IMR-90 (cell line): ENCODE measurements around the gene SSH2. TPM values are rescaled to one million over a fixed set of nuclear protein-coding genes. Genes with fewer than 3 reads are reported as not detected.
A peak's percentile ranks its signal among the peaks of the same experiment; 100 is the strongest.

Experiments used
- ATAC-seq: fragments of 200-7000 bp; cut with Tn5 transposase; 2 replicates; pipeline ENCODE4 v1.9.1; 2020; ENCODE audit warnings: low read depth, mild to moderate bottlenecking, moderate library complexity
- BruUV-seq: library from RNA; stranded (reverse); fragments of 400-500 nt; replicated peaks from 2 replicates; lab custom pipeline; 2021; lab: Mats Ljungman, UMichigan
- CTCF ChIA-PET: fragments of 300-600 bp; formaldehyde crosslinking; extraction: SDS; loops from one replicate; lab custom pipeline; 2021; ENCODE audit warnings: antibody characterized with exemption; lab: Yijun Ruan, JAX
- POLR2A ChIA-PET: fragments of 300-600 bp; sonication (Branson Sonifier 250); formaldehyde crosslinking; loops from one replicate; lab custom pipeline; 2022; ENCODE audit warnings: antibody characterized with exemption; ENCODE audit not compliant: unreplicated experiment; lab: Charles Lee
- DNase-seq: peaks from one replicate; pipeline ENCODE4 v3.0.0; 2013
- H2AFZ ChIP-seq: replicated peaks from 2 replicates; pipeline ENCODE3; 2013; ENCODE audit warnings: low read length, mild to moderate bottlenecking; ENCODE audit not compliant: poor library complexity
- H2AK5ac ChIP-seq: 2 replicates; pipeline ENCODE4 v1.6.1; 2013; ENCODE audit warnings: low read depth, low read length, inconsistent platforms
- H2AK9ac ChIP-seq: replicated peaks from 2 replicates; pipeline ENCODE3; 2013; ENCODE audit warnings: mild to moderate bottlenecking, low read depth, low read length, moderate library complexity; ENCODE audit not compliant: poor library complexity
- H2BK120ac ChIP-seq: 2 replicates; pipeline ENCODE4 v1.6.1; 2013; ENCODE audit warnings: low read depth, low read length, inconsistent platforms
- H2BK15ac ChIP-seq: 3 replicates; pipeline ENCODE4 v1.6.1; 2013; ENCODE audit warnings: low read depth, low read length, inconsistent platforms
- H2BK20ac ChIP-seq: 2 replicates; pipeline ENCODE4 v1.6.1; 2013; ENCODE audit warnings: low read depth, mild to moderate bottlenecking, inconsistent platforms, low read length, moderate library complexity
- H2BK5ac ChIP-seq: 2 replicates; pipeline ENCODE4 v1.6.1; 2013; ENCODE audit warnings: mild to moderate bottlenecking, low read depth, low read length, inconsistent platforms; ENCODE audit not compliant: poor library complexity, severe bottlenecking
- H3K14ac ChIP-seq: replicated peaks from 2 replicates; pipeline ENCODE4 v1.6.1; 2013; ENCODE audit warnings: low read depth, low read length, inconsistent platforms
- H3K18ac ChIP-seq: 2 replicates; pipeline ENCODE4 v1.6.1; 2013; ENCODE audit warnings: low read depth, low read length, control low read depth
- H3K23ac ChIP-seq: 2 replicates; pipeline ENCODE4 v1.6.1; 2013; ENCODE audit warnings: low read depth, low read length, inconsistent platforms
- H3K27ac ChIP-seq: 2 replicates; pipeline ENCODE4 v1.5.1; 2013; ENCODE audit warnings: mild to moderate bottlenecking, control low read depth, low read length; ENCODE audit not compliant: insufficient read depth
- H3K27me3 ChIP-seq: 2 replicates; pipeline ENCODE4 v1.6.1; 2013; ENCODE audit warnings: low read length; ENCODE audit not compliant: control insufficient read depth, insufficient read depth
- H3K36me3 ChIP-seq: 2 replicates; pipeline ENCODE4 v1.6.1; 2013; ENCODE audit warnings: low read length, mixed read lengths; ENCODE audit not compliant: control insufficient read depth, insufficient read depth
- H3K4ac ChIP-seq: 2 replicates; pipeline ENCODE4 v1.6.1; 2013; ENCODE audit warnings: low read depth, low read length, inconsistent platforms
- H3K4me1 ChIP-seq: 2 replicates; pipeline ENCODE4 v1.6.1; 2013; ENCODE audit warnings: low read length, mixed read lengths; ENCODE audit not compliant: control insufficient read depth, insufficient read depth
- H3K4me2 ChIP-seq: 2 replicates; pipeline ENCODE4 v1.6.1; 2013; ENCODE audit warnings: low read depth, mild to moderate bottlenecking, control low read depth, low read length, moderate library complexity
- H3K4me3 ChIP-seq: 2 replicates; pipeline ENCODE4 v1.5.1; 2013; ENCODE audit warnings: low read depth, mild to moderate bottlenecking, control low read depth, low read length, moderate library complexity; ENCODE audit not compliant: insufficient read depth
- H3K56ac ChIP-seq: 2 replicates; pipeline ENCODE4 v1.6.1; 2013; ENCODE audit warnings: low read length, inconsistent platforms; ENCODE audit not compliant: insufficient read depth; ENCODE audit errors: extremely low read depth
- H3K79me1 ChIP-seq, 2 experiments: 2 replicates each; pipeline ENCODE4 v1.6.1; 2013; ENCODE audit warnings: low read length in 2 of 2, inconsistent platforms in 1 of 2, low read depth in 1 of 2
- H3K9ac ChIP-seq: 2 replicates; pipeline ENCODE4 v1.6.1; 2013; ENCODE audit warnings: low read depth, low read length, control low read depth
- H3K9me1 ChIP-seq: 2 replicates; pipeline ENCODE4 v1.6.1; 2013; ENCODE audit warnings: low read length, inconsistent platforms; ENCODE audit not compliant: insufficient read depth
- H3K9me3 ChIP-seq: 2 replicates; pipeline ENCODE4 v1.6.1; 2013; ENCODE audit warnings: low read length; ENCODE audit not compliant: control insufficient read depth, insufficient read depth
- H4K20me1 ChIP-seq: 2 replicates; pipeline ENCODE4 v1.6.1; 2013; ENCODE audit warnings: low read length, inconsistent platforms; ENCODE audit not compliant: insufficient read depth
- H4K5ac ChIP-seq: 2 replicates; pipeline ENCODE4 v1.6.1; 2013; ENCODE audit warnings: mild to moderate bottlenecking, low read depth, low read length, control low read depth
- H4K8ac ChIP-seq, 2 experiments: 2 replicates each; pipeline ENCODE4 v1.6.1; 2013; ENCODE audit warnings: low read depth in 2 of 2, low read length in 2 of 2, control low read depth in 1 of 2, inconsistent platforms in 1 of 2
- H4K91ac ChIP-seq: 2 replicates; pipeline ENCODE4 v1.6.1; 2013; ENCODE audit warnings: low read depth, low read length, inconsistent platforms; ENCODE audit not compliant: insufficient read depth
- BHLHE40 ChIP-seq: fragments of 150-350 bp; IDR thresholded peaks from 2 replicates; pipeline ENCODE4 v1.6.1; 2016; ENCODE audit warnings: mild to moderate bottlenecking, low read depth, low read length
- CEBPB ChIP-seq: IDR thresholded peaks from 2 replicates; pipeline ENCODE4 v1.6.1; 2012; ENCODE audit warnings: low read depth, low read length, improper control_type of control experiment
- CTCF ChIP-seq: conservative IDR thresholded peaks from 2 replicates; pipeline ENCODE4 v1.5.1; 2012; ENCODE audit warnings: mild to moderate bottlenecking, low read depth, low read length, improper control_type of control experiment
- ELK1 ChIP-seq: fragments of 150-350 bp; IDR thresholded peaks from 2 replicates; pipeline ENCODE4 v1.6.1; 2016; ENCODE audit warnings: low read depth, mild to moderate bottlenecking, low read length, moderate library complexity, borderline replicate concordance
- FOS ChIP-seq: fragments of 150-350 bp; IDR thresholded peaks from 2 replicates; pipeline ENCODE4 v1.6.1; 2016; ENCODE audit warnings: low read depth, low read length
- MAZ ChIP-seq: IDR thresholded peaks from 2 replicates; pipeline ENCODE4 v1.6.1; 2012; ENCODE audit warnings: low read depth, mild to moderate bottlenecking, low read length, improper control_type of control experiment, moderate library complexity, borderline replicate concordance
- NFE2L2 ChIP-seq: fragments of 150-350 bp; IDR thresholded peaks from 2 replicates; pipeline ENCODE4 v1.6.1; 2016; ENCODE audit warnings: low read depth, mild to moderate bottlenecking, low read length
- POLR2A ChIP-seq: IDR thresholded peaks from 2 replicates; pipeline ENCODE4 v1.6.1; 2012; ENCODE audit warnings: mild to moderate bottlenecking, low read depth, low read length
- RAD21 ChIP-seq: IDR thresholded peaks from 2 replicates; pipeline ENCODE4 v1.6.1; 2012; ENCODE audit warnings: low read length, improper control_type of control experiment
- RCOR1 ChIP-seq: IDR thresholded peaks from 2 replicates; pipeline ENCODE4 v1.6.1; 2012; ENCODE audit warnings: mild to moderate bottlenecking, low read length, improper control_type of control experiment; ENCODE audit not compliant: insufficient replicate concordance
- RFX5 ChIP-seq: IDR thresholded peaks from 2 replicates; pipeline ENCODE4 v1.8.0; 2012; ENCODE audit warnings: low read depth, mild to moderate bottlenecking, low read length, moderate library complexity
- SMC3 ChIP-seq: fragments of 150-350 bp; IDR thresholded peaks from 2 replicates; pipeline ENCODE4 v1.6.1; 2016; ENCODE audit warnings: low read depth, mild to moderate bottlenecking, antibody characterized with exemption, low read length, moderate library complexity
- WGBS, 2 experiments: methylation state at CpG; one replicate each; pipeline versions ENCODE4 v1.1.5 to v1.1.7; 2013; ENCODE audit warnings: missing lambda C conversion rate in 2 of 2; ENCODE audit not compliant: insufficient read length in 1 of 2; ENCODE audit errors: extremely low coverage in 2 of 2; 5-methylcytosine and 5-hydroxymethylcytosine counted together
- dilution Hi-C: fragments of 300-500 bp; cut with HindIII; formaldehyde crosslinking; loops from one replicate; pipeline ENCODE4 v1.14.3; 2018; ENCODE audit warnings: low sequenced_read_pairs; ENCODE audit not compliant: unreplicated experiment
- in situ Hi-C: fragments of 300-500 bp; cut with MboI; formaldehyde crosslinking; loops from 3 replicates; pipeline ENCODE4 v1.14.3; 2019; ENCODE audit warnings: low sequenced_read_pairs, inconsistent platforms, mixed read lengths
- intact Hi-C: fragments of 100-400 bp; cut with micrococcal nuclease; formaldehyde crosslinking; loops from 2 replicates; pipeline ENCODE4 v1.10.0; 2022
- polyA plus RNA-seq, 3 experiments: library from polyadenylated mRNA; depleted of rRNA; stranded (reverse); fragments of >200 nt; gene quantifications; 2 replicates each; pipeline ENCODE4 v1.2.3, GENCODE V29; 2012; ENCODE audit warnings: low replicate concordance in 1 of 3
- total RNA-seq: library from RNA; depleted of rRNA; stranded (reverse); fragments of >200 nt; gene quantifications from 2 replicates; pipeline ENCODE4 v1.2.3, GENCODE V29; 2012

Gene SSH2
- total and polyA plus RNA-seq, 2 of the 4 experiments (the other 2 are of a cell fraction): 9.3 TPM

GRCh38 chr17:29726715-29727252, 203.2 kb downstream of the SSH2 start:
- peak overlapping the region; percentile 23 for H3K14ac ChIP-seq
- H3K56ac ChIP-seq: no peak overlapping the region
- no peaks in the 10 kb centered on the region for H3K9me1 ChIP-seq
- no peak overlapping the region; a peak in 1 of 4 replicates for H4K8ac ChIP-seq
- H3K4ac ChIP-seq: no peak overlapping the region
- no peak overlapping the region for H2BK120ac ChIP-seq
- no peaks in the 10 kb centered on the region for H3K27me3 ChIP-seq
- BruUV-seq: no TSS peak
- H3K27ac ChIP-seq: no peak overlapping the region
- no peak for TF ChIP-seq CTCF
- no peak for TF ChIP-seq BHLHE40
- no peak for TF ChIP-seq MAZ
- no peak for TF ChIP-seq SMC3
- TF ChIP-seq NFE2L2: no peak
- TF ChIP-seq FOS: no peak
- no peak for TF ChIP-seq POLR2A
- no peak for TF ChIP-seq ELK1
- no peak for TF ChIP-seq RCOR1
- TF ChIP-seq RAD21: no peak
- TF ChIP-seq RFX5: no peak
- TF ChIP-seq CEBPB: no peak
- WGBS, 2 experiments: 14% methylated on average over 1 of the region's 2 CpGs; no CpG with 5 or more reads in 1 of the 2 experiments
- dilution Hi-C loops: no loop called here
- intact Hi-C loops: no loop called here
- no peak overlapping the region for H2AK9ac ChIP-seq
- H4K91ac ChIP-seq: no peak overlapping the region; the same call in 1 of the 2 replicates
- no peak overlapping the region for H3K9ac ChIP-seq
- H4K20me1 ChIP-seq: no peaks in the 10 kb centered on the region
- peaks cover 0 to 20% of the 10 kb centered on the region in 2 experiments; a peak in 3 of 4 replicates for H3K79me1 ChIP-seq
- no peaks in the 10 kb centered on the region for H3K9me3 ChIP-seq
- POLR2A ChIA-PET: no interaction called here
- ATAC-seq (peak; percentile 16; the same call in 1 of the 2 replicates), DNase-seq (peak; percentile 39)
- CTCF ChIA-PET: no interaction called here
- H2AFZ ChIP-seq: no peak overlapping the region
- H2AK5ac ChIP-seq: no peak overlapping the region
- H2BK15ac ChIP-seq: peak overlapping the region; percentile 52; the same call in 1 of the 3 replicates
- peak overlapping the region; percentile 80 for H3K18ac ChIP-seq
- no peak overlapping the region for H3K23ac ChIP-seq
- in situ Hi-C loops: no loop called here
- no peaks in the 10 kb centered on the region for H3K36me3 ChIP-seq
- H4K5ac ChIP-seq: peak overlapping the region; percentile 54; the same call in 1 of the 2 replicates
- H3K4me1 ChIP-seq: peaks cover 5% of the 10 kb centered on the region
- no peak overlapping the region for H3K4me3 ChIP-seq
- H3K4me2 ChIP-seq: peak overlapping the region; percentile 16; the same call in 1 of the 2 replicates
- no peak overlapping the region for H2BK5ac ChIP-seq
- H2BK20ac ChIP-seq: no peak overlapping the region
